Aortic smooth muscle cell (primary cell): ENCODE results near the gene CREB3L2. TPM values are rescaled to one million over a fixed set of nuclear protein-coding genes. Genes with fewer than 3 reads are reported as not detected.

ENCODE experiments used
- total RNA-seq: library from RNA; depleted of rRNA; stranded (reverse); fragments of >200 nt; gene quantifications from 2 replicates; pipeline ENCODE4 v1.2.3, GENCODE V29; 2014

CREB3L2 gene, protein sequence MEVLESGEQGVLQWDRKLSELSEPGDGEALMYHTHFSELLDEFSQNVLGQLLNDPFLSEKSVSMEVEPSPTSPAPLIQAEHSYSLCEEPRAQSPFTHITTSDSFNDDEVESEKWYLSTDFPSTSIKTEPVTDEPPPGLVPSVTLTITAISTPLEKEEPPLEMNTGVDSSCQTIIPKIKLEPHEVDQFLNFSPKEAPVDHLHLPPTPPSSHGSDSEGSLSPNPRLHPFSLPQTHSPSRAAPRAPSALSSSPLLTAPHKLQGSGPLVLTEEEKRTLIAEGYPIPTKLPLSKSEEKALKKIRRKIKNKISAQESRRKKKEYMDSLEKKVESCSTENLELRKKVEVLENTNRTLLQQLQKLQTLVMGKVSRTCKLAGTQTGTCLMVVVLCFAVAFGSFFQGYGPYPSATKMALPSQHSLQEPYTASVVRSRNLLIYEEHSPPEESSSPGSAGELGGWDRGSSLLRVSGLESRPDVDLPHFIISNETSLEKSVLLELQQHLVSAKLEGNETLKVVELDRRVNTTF
- total RNA-seq = 29.7 and 41.2 TPM in 2 replicates

GRCh38 chr7:138001529-138002095 is at the start of gene CREB3L2:
CREB3L2 (minus strand) TSS chr7:138002086; CDS start chr7:138001705, 381 bp downstream.

GRCh38 chr7:137846827-137847567 is 154.9 kb downstream of the CREB3L2 start, which contains the start of gene DGKI:
DGKI (minus strand) TSS chr7:137846974.

Other genes with a start within 250 kb of the CREB3L2 start
- gene DGKI, start 155.1 kb downstream of the CREB3L2 start, total RNA-seq = 3.9 and 5.3 TPM in 2 replicates
- gene AKR1D1, start 74.4 kb upstream of the CREB3L2 start, total RNA-seq = not detected in 2 replicates